SK-N-SH treated with all-trans-retinoic acid at 6 μM for 48 hours (cell line): Measurements from ENCODE around the gene PLXNA3.

Source experiments
- ATAC-seq: fragments of 200-7000 bp; cut with Tn5 transposase; 3 replicates; pipeline ENCODE4 v1.9.1; 2020; ENCODE audit warnings: mild to moderate bottlenecking, moderate library complexity
- ARNTL ChIP-seq: fragments of 450-650 bp; formaldehyde crosslinking; IDR thresholded peaks from 2 replicates; pipeline ENCODE4 v1.5.0; 2020; ENCODE audit warnings: low read depth, mild to moderate bottlenecking, moderate library complexity, borderline replicate concordance
- BACH2 ChIP-seq: fragments of 250-450 bp; sonication (Bioruptor Pico); IDR thresholded peaks from 2 replicates; pipeline ENCODE4 v1.9.0; 2021; ENCODE audit warnings: mild to moderate bottlenecking, borderline replicate concordance
- CREB5 ChIP-seq: fragments of 250-450 bp; sonication (Bioruptor Pico); IDR thresholded peaks from 2 replicates; pipeline ENCODE4 v1.5.1; 2020; ENCODE audit warnings: low read depth, mild to moderate bottlenecking, moderate library complexity
- CSDC2 ChIP-seq: fragments of 250-450 bp; sonication (Bioruptor Pico); IDR thresholded peaks from 2 replicates; pipeline ENCODE4 v1.5.0; 2020; ENCODE audit warnings: mild to moderate bottlenecking, moderate library complexity
- CSRNP3 ChIP-seq: fragments of 250-450 bp; sonication (Bioruptor Pico); IDR thresholded peaks from 2 replicates; pipeline ENCODE4 v1.5.1; 2021; ENCODE audit warnings: mild to moderate bottlenecking, moderate library complexity
- ESRRG ChIP-seq: fragments of 250-450 bp; sonication (Bioruptor Pico); IDR thresholded peaks from 2 replicates; pipeline ENCODE4 v1.6.1; 2021; ENCODE audit warnings: mild to moderate bottlenecking
- GLIS3 ChIP-seq: fragments of 250-450 bp; sonication (Bioruptor Pico); IDR thresholded peaks from 2 replicates; pipeline ENCODE4 v1.5.0; 2020; ENCODE audit warnings: mild to moderate bottlenecking, moderate library complexity
- ISL1 ChIP-seq: fragments of 250-450 bp; sonication (Bioruptor Pico); IDR thresholded peaks from 2 replicates; pipeline ENCODE4 v2.1.2; 2022; ENCODE audit warnings: mild to moderate bottlenecking, moderate library complexity
- OSR1 ChIP-seq: fragments of 250-450 bp; sonication (Bioruptor Pico); IDR thresholded peaks from 2 replicates; pipeline ENCODE4 v1.8.0; 2022; ENCODE audit warnings: moderate library complexity, mild to moderate bottlenecking, inconsistent platforms
- PATZ1 ChIP-seq: fragments of 250-450 bp; sonication (Bioruptor Pico); IDR thresholded peaks from 2 replicates; pipeline ENCODE4 v1.8.0; 2020; ENCODE audit warnings: mild to moderate bottlenecking, moderate library complexity, borderline replicate concordance
- POU6F1 ChIP-seq: fragments of 250-450 bp; sonication (Bioruptor Pico); IDR thresholded peaks from 2 replicates; pipeline ENCODE4 v1.8.0; 2021; ENCODE audit warnings: low read depth, mild to moderate bottlenecking, moderate library complexity, borderline replicate concordance
- PPARA ChIP-seq: fragments of 250-450 bp; sonication (Bioruptor Pico); IDR thresholded peaks from 2 replicates; pipeline ENCODE4 v1.5.0; 2020; ENCODE audit warnings: mild to moderate bottlenecking, borderline replicate concordance
- RARB ChIP-seq: fragments of 250-450 bp; sonication (Bioruptor Pico); IDR thresholded peaks from 2 replicates; pipeline ENCODE4 v1.8.0; 2021; ENCODE audit warnings: mild to moderate bottlenecking, moderate library complexity
- SNAI2 ChIP-seq: fragments of 250-450 bp; sonication (Bioruptor Pico); IDR thresholded peaks from 2 replicates; pipeline ENCODE4 v1.5.0; 2020; ENCODE audit warnings: mild to moderate bottlenecking, moderate library complexity
- TCF4 ChIP-seq: fragments of 250-450 bp; sonication (Bioruptor Pico); IDR thresholded peaks from 2 replicates; pipeline ENCODE4 v1.8.0; 2021; ENCODE audit warnings: mild to moderate bottlenecking, moderate library complexity, borderline replicate concordance
- TOX ChIP-seq: fragments of 250-450 bp; sonication (Bioruptor Pico); IDR thresholded peaks from 2 replicates; pipeline ENCODE4 v1.8.0; 2021; ENCODE audit warnings: mild to moderate bottlenecking, moderate library complexity, borderline replicate concordance
- TSHZ2 ChIP-seq: fragments of 250-450 bp; sonication (Bioruptor Pico); IDR thresholded peaks from 2 replicates; pipeline ENCODE4 v1.5.0; 2020; ENCODE audit warnings: mild to moderate bottlenecking, moderate library complexity
- ZC3H10 ChIP-seq: fragments of 250-450 bp; sonication (Bioruptor Pico); IDR thresholded peaks from 2 replicates; pipeline ENCODE4 v1.5.1; 2021; ENCODE audit warnings: mild to moderate bottlenecking, moderate library complexity
- ZFP3 ChIP-seq: fragments of 250-450 bp; sonication (Bioruptor Pico); IDR thresholded peaks from 2 replicates; pipeline ENCODE4 v1.5.0; 2020; ENCODE audit warnings: mild to moderate bottlenecking, moderate library complexity
- ZFP30 ChIP-seq: fragments of 450-650 bp; formaldehyde crosslinking; IDR thresholded peaks from 2 replicates; pipeline ENCODE4 v1.5.0; 2022; ENCODE audit warnings: mild to moderate bottlenecking, moderate library complexity
- ZNF565 ChIP-seq: fragments of 450-650 bp; formaldehyde crosslinking; conservative IDR thresholded peaks from 2 replicates; pipeline ENCODE4 v1.5.0; 2020; ENCODE audit warnings: low read depth, mild to moderate bottlenecking, moderate library complexity
- ZNF8 ChIP-seq: fragments of 450-650 bp; formaldehyde crosslinking; IDR thresholded peaks from 2 replicates; pipeline ENCODE4 v1.5.0; 2020; ENCODE audit warnings: mild to moderate bottlenecking, moderate library complexity

The PLXNA3 gene

GRCh38 chrX:154482786-154483185 is 24.7 kb downstream of the PLXNA3 start (continued):
- TF ChIP-seq TSHZ2: no peak
- no peak for TF ChIP-seq ESRRG
- TF ChIP-seq BACH2: no peak
- no peak for TF ChIP-seq ISL1
- TF ChIP-seq POU6F1 (CRISPR knock-in tag): no peak
- no peak for TF ChIP-seq ZNF565 (CRISPR knock-in tag)
- TF ChIP-seq ZFP30: no peak
- no peak for TF ChIP-seq OSR1 (CRISPR knock-in tag)
- no peak for TF ChIP-seq ZFP3 (CRISPR knock-in tag)

- ATAC-seq: no peak
- TF ChIP-seq RARB (CRISPR knock-in tag) (no peak), ESRRG (no peak), TSHZ2 (no peak), GLIS3 (CRISPR knock-in tag) (no peak), ZC3H10 (CRISPR knock-in tag) (no peak), SNAI2 (CRISPR knock-in tag) (no peak), POU6F1 (CRISPR knock-in tag) (no peak), ZNF8 (CRISPR knock-in tag) (no peak), CSDC2 (CRISPR knock-in tag) (no peak), TCF4 (no peak), ARNTL (CRISPR knock-in tag) (no peak), CSRNP3 (CRISPR knock-in tag) (no peak), TOX (CRISPR knock-in tag) (no peak), PPARA (CRISPR knock-in tag) (no peak), CREB5 (no peak), BACH2 (no peak), ZFP3 (CRISPR knock-in tag) (no peak), PATZ1 (CRISPR knock-in tag) (no peak), OSR1 (CRISPR knock-in tag) (no peak)
- TF ChIP-seq, all 23 proteins: peak for 0
Observed at GRCh38 chrX:154483325-154483724, 25.2 kb downstream of the PLXNA3 start.
